ENCODE data around the gene OR2A14. TPM values are rescaled to one million over a fixed set of nuclear protein-coding genes. Genes with fewer than 3 reads are reported as not detected.

Gene OR2A14
- total and polyA plus RNA-seq, 2 of the 4 experiments (the other 2 are of a cell fraction): not detected

GRCh38 chr7:144148224-144148827, 25.4 kb downstream of the OR2A14 start:
- no peak overlapping the region for H3K4me2 ChIP-seq (ENCODE audit: low read depth, low read length)
- TF ChIP-seq MAZ (IDR thresholded peaks at IDR 0.05; ENCODE audit: borderline replicate concordance, low read depth, low read length): no peak
- no peak for TF ChIP-seq POLR2A (IDR thresholded peaks at IDR 0.05; ENCODE audit: low read depth, low read length)
- no peak for TF ChIP-seq MAFK (IDR thresholded peaks at IDR 0.05; ENCODE audit: low read depth, low read length)
- no peak for TF ChIP-seq RFX5 (IDR thresholded peaks at IDR 0.05; ENCODE audit: low read depth, low read length)
- TF ChIP-seq, protein P1, sequence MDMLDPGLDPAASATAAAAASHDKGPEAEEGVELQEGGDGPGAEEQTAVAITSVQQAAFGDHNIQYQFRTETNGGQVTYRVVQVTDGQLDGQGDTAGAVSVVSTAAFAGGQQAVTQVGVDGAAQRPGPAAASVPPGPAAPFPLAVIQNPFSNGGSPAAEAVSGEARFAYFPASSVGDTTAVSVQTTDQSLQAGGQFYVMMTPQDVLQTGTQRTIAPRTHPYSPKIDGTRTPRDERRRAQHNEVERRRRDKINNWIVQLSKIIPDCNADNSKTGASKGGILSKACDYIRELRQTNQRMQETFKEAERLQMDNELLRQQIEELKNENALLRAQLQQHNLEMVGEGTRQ (IDR thresholded peaks at IDR 0.05; ENCODE audit: low read depth, low read length): no peak
- TF ChIP-seq, protein P2, sequence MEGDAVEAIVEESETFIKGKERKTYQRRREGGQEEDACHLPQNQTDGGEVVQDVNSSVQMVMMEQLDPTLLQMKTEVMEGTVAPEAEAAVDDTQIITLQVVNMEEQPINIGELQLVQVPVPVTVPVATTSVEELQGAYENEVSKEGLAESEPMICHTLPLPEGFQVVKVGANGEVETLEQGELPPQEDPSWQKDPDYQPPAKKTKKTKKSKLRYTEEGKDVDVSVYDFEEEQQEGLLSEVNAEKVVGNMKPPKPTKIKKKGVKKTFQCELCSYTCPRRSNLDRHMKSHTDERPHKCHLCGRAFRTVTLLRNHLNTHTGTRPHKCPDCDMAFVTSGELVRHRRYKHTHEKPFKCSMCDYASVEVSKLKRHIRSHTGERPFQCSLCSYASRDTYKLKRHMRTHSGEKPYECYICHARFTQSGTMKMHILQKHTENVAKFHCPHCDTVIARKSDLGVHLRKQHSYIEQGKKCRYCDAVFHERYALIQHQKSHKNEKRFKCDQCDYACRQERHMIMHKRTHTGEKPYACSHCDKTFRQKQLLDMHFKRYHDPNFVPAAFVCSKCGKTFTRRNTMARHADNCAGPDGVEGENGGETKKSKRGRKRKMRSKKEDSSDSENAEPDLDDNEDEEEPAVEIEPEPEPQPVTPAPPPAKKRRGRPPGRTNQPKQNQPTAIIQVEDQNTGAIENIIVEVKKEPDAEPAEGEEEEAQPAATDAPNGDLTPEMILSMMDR (conservative IDR thresholded peaks at IDR 0.05; ENCODE audit: low read depth, low read length): no peak
- TF ChIP-seq RAD21 (IDR thresholded peaks at IDR 0.05; ENCODE audit: low read length): no peak
- no peak for TF ChIP-seq CEBPB (IDR thresholded peaks at IDR 0.05; ENCODE audit: low read depth, low read length)
- no peak for TF ChIP-seq NFE2L2 (IDR thresholded peaks at IDR 0.05; ENCODE audit: low read depth, low read length)
- TF ChIP-seq, protein P3, sequence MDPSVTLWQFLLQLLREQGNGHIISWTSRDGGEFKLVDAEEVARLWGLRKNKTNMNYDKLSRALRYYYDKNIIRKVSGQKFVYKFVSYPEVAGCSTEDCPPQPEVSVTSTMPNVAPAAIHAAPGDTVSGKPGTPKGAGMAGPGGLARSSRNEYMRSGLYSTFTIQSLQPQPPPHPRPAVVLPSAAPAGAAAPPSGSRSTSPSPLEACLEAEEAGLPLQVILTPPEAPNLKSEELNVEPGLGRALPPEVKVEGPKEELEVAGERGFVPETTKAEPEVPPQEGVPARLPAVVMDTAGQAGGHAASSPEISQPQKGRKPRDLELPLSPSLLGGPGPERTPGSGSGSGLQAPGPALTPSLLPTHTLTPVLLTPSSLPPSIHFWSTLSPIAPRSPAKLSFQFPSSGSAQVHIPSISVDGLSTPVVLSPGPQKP (IDR thresholded peaks at IDR 0.05; ENCODE audit: borderline replicate concordance, low read depth, low read length): no peak
- TF ChIP-seq BHLHE40 (IDR thresholded peaks at IDR 0.05; ENCODE audit: low read depth, low read length): no peak
- TF ChIP-seq CHD1 (IDR thresholded peaks at IDR 0.05; ENCODE audit: low read depth, low read length): no peak
- no peak overlapping the region for H4K5ac ChIP-seq (ENCODE audit: low read depth, low read length)
- in situ Hi-C loops (cut with MboI; ENCODE audit: low sequenced_read_pairs): no loop called here
- CTCF ChIA-PET: no interaction called here
- no peaks in the 10 kb centered on the region for H4K20me1 ChIP-seq (ENCODE audit: insufficient read depth, low read length)
- dilution Hi-C loops (cut with HindIII; ENCODE audit: low sequenced_read_pairs, unreplicated experiment): no loop called here
- H4K91ac ChIP-seq (ENCODE audit: insufficient read depth, low read depth, low read length): no peak overlapping the region
- H3K27me3 ChIP-seq (ENCODE audit: control insufficient read depth, insufficient read depth, low read length): no peaks in the 10 kb centered on the region
- no peaks in the 10 kb centered on the region for H3K9me1 ChIP-seq (ENCODE audit: insufficient read depth, low read length)
- no peak overlapping the region for H3K4ac ChIP-seq (ENCODE audit: low read depth, low read length)
- no peak overlapping the region for H2BK5ac ChIP-seq (ENCODE audit: low read depth, low read length, poor library complexity, severe bottlenecking)
- WGBS, 2 experiments (ENCODE audit: extremely low coverage in 2 of 2, insufficient read length in 1 of 2): no CpG with 5 or more reads among the region's 2 CpGs
- no peak overlapping the region for H2AK9ac ChIP-seq (replicated peaks; ENCODE audit: low read depth, low read length, poor library complexity)
- intact Hi-C loops (cut with micrococcal nuclease): no loop called here
- H3K4me3 ChIP-seq (ENCODE audit: insufficient read depth, low read depth, low read length): no peak overlapping the region
- H3K79me1 ChIP-seq (ENCODE audit: low read depth in 1 of 2, low read length in 2 of 2): no peaks in the 10 kb centered on the region
- H3K18ac ChIP-seq (ENCODE audit: low read depth, low read length): no peak overlapping the region
- H3K9me3 ChIP-seq (ENCODE audit: control insufficient read depth, insufficient read depth, low read length): peaks cover 7% of the 10 kb centered on the region
- H3K27ac ChIP-seq (ENCODE audit: insufficient read depth, low read length): no peak overlapping the region
- BruUV-seq (replicated peaks): no TSS peak
- no peak overlapping the region for H3K23ac ChIP-seq (ENCODE audit: low read depth, low read length)
- POLR2A ChIA-PET (ENCODE audit: unreplicated experiment): no interaction called here
- H3K14ac ChIP-seq (replicated peaks; ENCODE audit: low read depth, low read length): no peak overlapping the region
- H2BK120ac ChIP-seq (ENCODE audit: low read depth, low read length): no peak overlapping the region
- no peak overlapping the region for H3K56ac ChIP-seq (ENCODE audit: extremely low read depth, insufficient read depth, low read length)
- no peak overlapping the region for H2BK15ac ChIP-seq (ENCODE audit: low read depth, low read length)
- H3K36me3 ChIP-seq (ENCODE audit: control insufficient read depth, insufficient read depth, low read length): no peaks in the 10 kb centered on the region
- ATAC-seq (ENCODE audit: low read depth): no peak
- no peak overlapping the region for H3K9ac ChIP-seq (ENCODE audit: low read depth, low read length)
- no peak overlapping the region for H4K8ac ChIP-seq (ENCODE audit: low read depth in 2 of 2, low read length in 2 of 2)
- no peak overlapping the region for H2AFZ ChIP-seq (replicated peaks; ENCODE audit: low read length, poor library complexity)
- H3K4me1 ChIP-seq (ENCODE audit: control insufficient read depth, insufficient read depth, low read length): no peaks in the 10 kb centered on the region
- no peak overlapping the region for H2AK5ac ChIP-seq (ENCODE audit: low read depth, low read length)
- no peak for DNase-seq
- H2BK20ac ChIP-seq (ENCODE audit: low read depth, low read length): no peak overlapping the region
